OCI-M1 (cell line): ENCODE results near the gene PHOX2B.
"Not testable (repeated sequence)": the region's sequence is repeated elsewhere in the genome, so short reads cannot be mapped to it uniquely, and the experiment has no call there.

Experiments used
- DNase-seq: peaks from one replicate; lab custom pipeline; 2025; lab: John Stamatoyannopoulos, UW

The PHOX2B gene

GRCh38 chr4:41711654-41712053 is 36.9 kb downstream of the PHOX2B start:
- not testable (repeated sequence) for DNase-seq

GRCh38 chr4:41709844-41710481 is 38.6 kb downstream of the PHOX2B start:
- DNase-seq, result peak; percentile 23

DNA sequence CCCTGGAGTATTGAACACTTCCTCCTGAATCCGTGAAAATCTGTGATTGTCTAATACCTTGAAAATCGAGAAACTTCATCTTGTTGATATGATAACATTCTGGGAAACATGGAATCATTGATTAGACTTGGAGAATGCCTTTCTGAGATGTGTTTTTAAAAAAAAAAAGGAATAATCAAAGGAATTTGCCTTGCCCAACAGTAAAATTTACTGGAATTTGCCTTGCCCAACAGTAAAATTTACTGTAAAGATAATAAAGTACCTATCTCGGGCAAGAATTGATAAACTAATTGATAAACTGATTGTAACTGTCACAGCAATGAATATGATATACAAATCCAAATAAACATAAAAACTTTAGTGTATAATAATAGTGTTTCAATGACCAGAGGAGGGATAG is 44.7 kb downstream of the PHOX2B start:
- no peak for DNase-seq

- DNase-seq, result no peak
These were observed 45.8 kb downstream of the PHOX2B start for GRCh38 chr4:41702770-41703169.

- DNase-seq, result no peak
These were observed 46.5 kb downstream of the PHOX2B start for GRCh38 chr4:41701983-41702382.

GRCh38 chr4:41696763-41697162 is 51.8 kb downstream of the PHOX2B start:
- DNase-seq, result no peak

DNA sequence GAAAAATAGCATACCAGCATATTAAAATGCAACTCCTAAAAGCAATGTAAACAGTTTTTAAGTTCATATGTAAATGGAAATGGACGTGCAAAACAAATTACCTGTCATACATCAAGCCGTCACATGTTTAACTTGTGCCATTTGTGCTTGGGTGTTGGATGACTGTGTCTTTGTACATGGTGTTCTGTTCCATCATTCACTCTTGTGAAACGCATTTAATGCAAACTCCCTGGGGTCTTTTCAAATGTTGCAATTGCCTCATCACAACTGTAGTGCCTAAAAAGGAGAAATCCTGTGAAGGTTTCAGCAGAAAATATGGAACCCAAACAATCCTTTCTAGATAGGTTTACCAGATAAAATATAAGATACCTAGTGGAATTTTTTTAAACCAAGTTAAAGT is 52.4 kb downstream of the PHOX2B start:
- no peak for DNase-seq
